Measurements from ENCODE around the gene AATK. TPM values are rescaled to one million over a fixed set of nuclear protein-coding genes. Genes with fewer than 3 reads are reported as not detected.

Gene AATK
- total RNA-seq, 1 experiment from 2014 or later, result 4.4 TPM

GRCh38 chr17:81188491-81188840 is 22.4 kb upstream of the AATK start:
- no peaks in the 10 kb centered on the region for H3K9me2 ChIP-seq (ENCODE audit: insufficient read depth)
- POLR2A ChIA-PET, result no interaction called here
- no peaks in the 10 kb centered on the region for H3K27me3 ChIP-seq (ENCODE audit: insufficient read depth, low read length)
- no peaks in the 10 kb centered on the region for H3K36me3 ChIP-seq (ENCODE audit: control insufficient read depth in 1 of 2, insufficient read depth in 2 of 2, low read length in 2 of 2)
- ATAC-seq, result no peak
- no peak overlapping the region for H3K4me2 ChIP-seq (ENCODE audit: low read length)
- intact Hi-C loops (cut with micrococcal nuclease), result no loop called here
- H3K9me3 ChIP-seq (ENCODE audit: control insufficient read depth in 1 of 2, insufficient read depth in 1 of 2, low read depth in 1 of 2, low read length in 2 of 2), result no peaks in the 10 kb centered on the region
- CTCF ChIA-PET, result no interaction called here
- no TSS peak for BruUV-seq (replicated peaks)
- H3K4me1 ChIP-seq (ENCODE audit: control insufficient read depth in 1 of 2, insufficient read depth in 2 of 2, low read length in 2 of 2), result no peaks in the 10 kb centered on the region
- H2AFZ ChIP-seq (ENCODE audit: low read depth, low read length, poor library complexity, severe bottlenecking), result no peak overlapping the region
- TF ChIP-seq RAD21 (IDR thresholded peaks at IDR 0.05; ENCODE audit: low read depth), result no peak
- TF ChIP-seq CEBPB (IDR thresholded peaks at IDR 0.05; ENCODE audit: low read depth), result no peak
- no peak for TF ChIP-seq MAX (IDR thresholded peaks at IDR 0.05)
- TF ChIP-seq ZBTB33 (IDR thresholded peaks at IDR 0.05; ENCODE audit: extremely low read depth, insufficient replicate concordance, low read length), result no peak
- TF ChIP-seq EZH2 (IDR thresholded peaks at IDR 0.05), result no peak
- no peak for TF ChIP-seq ELF1 (IDR thresholded peaks at IDR 0.05; ENCODE audit: borderline replicate concordance, low read depth)
- TF ChIP-seq ZNF274 (IDR thresholded peaks at IDR 0.05; ENCODE audit: low read depth, low read length), result no peak
- TF ChIP-seq JUND (IDR thresholded peaks at IDR 0.05), result no peak
- no peak for TF ChIP-seq YY1 (IDR thresholded peaks at IDR 0.05; ENCODE audit: extremely low read depth, insufficient replicate concordance, low read depth, low read length)
- no peak for TF ChIP-seq EZH2phosphoT487 (IDR thresholded peaks at IDR 0.05; ENCODE audit: borderline replicate concordance)
- TF ChIP-seq TCF7L2 (IDR thresholded peaks at IDR 0.05; ENCODE audit: borderline replicate concordance, extremely low read depth, insufficient read depth, insufficient read length), result no peak
- TF ChIP-seq CBX3 (IDR thresholded peaks at IDR 0.05; ENCODE audit: low read depth), result no peak
- no peak for TF ChIP-seq POLR2A (IDR thresholded peaks at IDR 0.05; ENCODE audit: borderline replicate concordance, extremely low read depth, insufficient read depth, insufficient read length)
- TF ChIP-seq CTCF (IDR thresholded peaks at IDR 0.05 in 2 of 3, conservative IDR thresholded peaks at IDR 0.05 in 1 of 3; ENCODE audit: borderline replicate concordance in 1 of 3, insufficient read depth in 1 of 3, low read depth in 2 of 3, low read length in 2 of 3), result no peak
- TF ChIP-seq SIN3A (IDR thresholded peaks at IDR 0.05; ENCODE audit: low read depth), result no peak
- TF ChIP-seq FOSL1 (IDR thresholded peaks at IDR 0.05; ENCODE audit: low read depth), result no peak
- no peak overlapping the region; the same call in 1 of the 2 replicates for H3K27ac ChIP-seq (ENCODE audit: low read depth, low read length)
- H3K79me2 ChIP-seq (ENCODE audit: insufficient read depth, low read length), result no peaks in the 10 kb centered on the region
- RAD21 ChIA-PET (ENCODE audit: low non-redundant PET in 1 of 2, low total read pairs in 2 of 2, uncharacterized antibody in 2 of 2, unreplicated experiment in 2 of 2), result no interaction called here
- no peak overlapping the region for H3K4me3 ChIP-seq (replicated peaks in 1 of 2; ENCODE audit: low read depth in 1 of 2, low read length in 2 of 2)
- DNase-seq (ENCODE audit: low read depth, low spot score), result no peak
- H4K20me1 ChIP-seq (ENCODE audit: insufficient read depth), result no peaks in the 10 kb centered on the region
- H3K9ac ChIP-seq (ENCODE audit: low read length), result no peak overlapping the region

Data from HCT116 (cell line).